ENCODE results near the gene EPC2. TPM values are rescaled to one million over a fixed set of nuclear protein-coding genes. Genes with fewer than 3 reads are reported as not detected.

EPC2 gene
- total RNA-seq, 2 experiments from 2014 or later: 12.8 to 26.3 TPM

DNA sequence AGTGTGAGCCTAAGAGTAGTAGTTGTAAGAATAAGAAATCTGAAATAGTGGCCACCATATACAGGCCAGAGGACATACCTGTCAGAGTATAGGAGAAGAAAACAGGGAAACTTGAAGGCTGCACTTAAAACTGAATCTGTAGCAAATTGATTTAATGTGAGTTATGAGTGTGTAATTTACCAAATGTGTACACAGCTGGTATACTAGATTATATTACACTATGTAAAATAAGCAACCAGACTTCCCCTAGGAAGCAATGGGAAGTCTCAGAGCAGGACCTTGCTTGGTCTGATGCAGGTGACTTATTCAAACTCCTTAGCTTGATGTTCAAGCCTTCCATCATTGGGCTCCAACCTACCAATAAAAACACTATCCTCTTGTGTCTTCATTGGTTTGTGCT, 17.3 kb upstream of the EPC2 start:
- H4K20me1 ChIP-seq (ENCODE audit: insufficient read depth, low read length): no peaks in the 10 kb centered on the region
- no peaks in the 10 kb centered on the region for H3K36me3 ChIP-seq (ENCODE audit: insufficient read depth, low read length)
- no TSS peak for BruUV-seq (replicated peaks)
- intact Hi-C loops (cut with micrococcal nuclease; ENCODE audit: unreplicated experiment): no loop called here
- CTCF ChIA-PET (ENCODE audit: unreplicated experiment): no interaction called here
- no peaks in the 10 kb centered on the region for H3K4me1 ChIP-seq (ENCODE audit: insufficient read depth, low read length, poor library complexity, severe bottlenecking)
- H2AFZ ChIP-seq (ENCODE audit: low read length): no peak overlapping the region
- no peaks in the 10 kb centered on the region for H3K9me3 ChIP-seq (ENCODE audit: low read length)
- no peak for DNase-seq (ENCODE audit: low spot score)
- H3K9me2 ChIP-seq (ENCODE audit: insufficient read depth, low read length): no peaks in the 10 kb centered on the region
- no peak overlapping the region for H3K4me2 ChIP-seq (ENCODE audit: low read length)
- POLR2A ChIA-PET: interaction anchor here (0.6 to 0.8 kb wide), 2 partner anchors 11 to 15 kb away, joined by 3 read pairs; no protein-coding TSS in a partner anchor
- no peaks in the 10 kb centered on the region for H3K79me2 ChIP-seq (ENCODE audit: insufficient read depth, low read depth, low read length)
- no peak overlapping the region for H3K4me3 ChIP-seq (ENCODE audit: low read depth, low read length, poor library complexity, severe bottlenecking)
- TF ChIP-seq, protein P1, sequence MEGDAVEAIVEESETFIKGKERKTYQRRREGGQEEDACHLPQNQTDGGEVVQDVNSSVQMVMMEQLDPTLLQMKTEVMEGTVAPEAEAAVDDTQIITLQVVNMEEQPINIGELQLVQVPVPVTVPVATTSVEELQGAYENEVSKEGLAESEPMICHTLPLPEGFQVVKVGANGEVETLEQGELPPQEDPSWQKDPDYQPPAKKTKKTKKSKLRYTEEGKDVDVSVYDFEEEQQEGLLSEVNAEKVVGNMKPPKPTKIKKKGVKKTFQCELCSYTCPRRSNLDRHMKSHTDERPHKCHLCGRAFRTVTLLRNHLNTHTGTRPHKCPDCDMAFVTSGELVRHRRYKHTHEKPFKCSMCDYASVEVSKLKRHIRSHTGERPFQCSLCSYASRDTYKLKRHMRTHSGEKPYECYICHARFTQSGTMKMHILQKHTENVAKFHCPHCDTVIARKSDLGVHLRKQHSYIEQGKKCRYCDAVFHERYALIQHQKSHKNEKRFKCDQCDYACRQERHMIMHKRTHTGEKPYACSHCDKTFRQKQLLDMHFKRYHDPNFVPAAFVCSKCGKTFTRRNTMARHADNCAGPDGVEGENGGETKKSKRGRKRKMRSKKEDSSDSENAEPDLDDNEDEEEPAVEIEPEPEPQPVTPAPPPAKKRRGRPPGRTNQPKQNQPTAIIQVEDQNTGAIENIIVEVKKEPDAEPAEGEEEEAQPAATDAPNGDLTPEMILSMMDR (conservative IDR thresholded peaks at IDR 0.05; ENCODE audit: low read length): no peak
- TF ChIP-seq EZH2phosphoT487 (IDR thresholded peaks at IDR 0.05; ENCODE audit: borderline replicate concordance, low read depth, low read length): no peak
- H3K27ac ChIP-seq (ENCODE audit: low read depth, low read length, poor library complexity, severe bottlenecking): no peak overlapping the region

DNA sequence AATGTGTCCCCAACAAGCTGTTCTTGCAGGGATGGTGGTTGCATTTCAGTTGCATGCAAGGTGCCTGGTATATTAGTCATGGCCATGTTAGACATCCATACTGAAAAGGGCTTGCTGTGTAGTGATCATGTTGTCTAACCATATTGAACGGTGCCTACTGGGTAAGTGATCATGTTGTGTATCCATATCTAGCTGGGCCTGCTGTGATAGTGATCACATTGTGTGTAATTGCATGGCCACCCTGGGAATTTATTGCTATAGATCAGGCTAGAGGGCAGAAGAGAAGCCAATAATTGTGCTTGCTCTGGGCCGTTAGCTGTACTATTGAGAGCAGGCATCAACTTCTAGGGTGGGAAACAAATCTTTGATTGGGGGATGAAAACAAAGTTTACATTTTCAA, 9.8 kb upstream of the EPC2 start:
- TF ChIP-seq, protein P1 (conservative IDR thresholded peaks at IDR 0.05; ENCODE audit: low read length): no peak
- TF ChIP-seq EZH2phosphoT487 (IDR thresholded peaks at IDR 0.05; ENCODE audit: borderline replicate concordance, low read depth, low read length): no peak
- CTCF ChIA-PET (ENCODE audit: unreplicated experiment): no interaction called here
- Histone ChIP-seq H3K4me1 (ENCODE audit: insufficient read depth, low read length, poor library complexity, severe bottlenecking) (no peaks in the 10 kb centered on the region), H2AFZ (ENCODE audit: low read length) (no peak overlapping the region), H3K9me2 (ENCODE audit: insufficient read depth, low read length) (no peaks in the 10 kb centered on the region), H4K20me1 (ENCODE audit: insufficient read depth, low read length) (no peaks in the 10 kb centered on the region), H3K36me3 (ENCODE audit: insufficient read depth, low read length) (no peaks in the 10 kb centered on the region), H3K27ac (ENCODE audit: low read depth, low read length, poor library complexity, severe bottlenecking) (no peak overlapping the region), H3K4me2 (ENCODE audit: low read length) (no peak overlapping the region), H3K79me2 (ENCODE audit: insufficient read depth, low read depth, low read length) (no peaks in the 10 kb centered on the region), H3K9me3 (ENCODE audit: low read length) (no peaks in the 10 kb centered on the region), H3K4me3 (ENCODE audit: low read depth, low read length, poor library complexity, severe bottlenecking) (no peak overlapping the region)
- BruUV-seq (replicated peaks): no TSS peak
- intact Hi-C loops (cut with micrococcal nuclease; ENCODE audit: unreplicated experiment): no loop called here
- POLR2A ChIA-PET: interaction anchor here (1.4 kb wide), 1 partner anchor 20 kb away, joined by 3 read pairs; no protein-coding TSS in a partner anchor
- DNase-seq (ENCODE audit: low spot score): no peak

DNA sequence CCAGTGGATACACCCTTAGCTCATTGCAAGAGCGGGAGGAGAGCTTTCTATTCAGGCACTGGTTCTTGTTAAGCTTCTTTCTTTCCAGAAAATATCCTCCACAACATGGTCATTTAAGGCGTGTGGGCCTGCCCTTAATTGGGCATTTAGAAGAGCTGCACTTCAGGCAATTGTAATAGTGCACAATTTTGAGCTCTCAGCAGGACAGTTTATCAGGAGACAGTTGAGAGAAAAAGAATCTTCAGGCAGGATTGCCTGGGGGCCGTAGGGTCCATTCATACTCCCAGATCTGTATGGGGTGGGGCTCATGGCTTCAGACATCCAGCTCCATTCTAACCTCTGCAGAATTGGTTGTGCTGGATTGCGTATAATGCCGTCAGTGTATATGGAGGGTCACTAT, 6.0 kb upstream of the EPC2 start:
- H2AFZ ChIP-seq (ENCODE audit: low read length): no peak overlapping the region
- H4K20me1 ChIP-seq (ENCODE audit: insufficient read depth, low read length): no peaks in the 10 kb centered on the region
- no peaks in the 10 kb centered on the region for H3K9me3 ChIP-seq (ENCODE audit: low read length)
- H3K36me3 ChIP-seq (ENCODE audit: insufficient read depth, low read length): no peaks in the 10 kb centered on the region
- H3K4me2 ChIP-seq (ENCODE audit: low read length): no peak overlapping the region
- ChIA-PET POLR2A (no interaction called here), CTCF (ENCODE audit: unreplicated experiment) (no interaction called here)
- H3K4me1 ChIP-seq (ENCODE audit: insufficient read depth, low read length, poor library complexity, severe bottlenecking): peaks cover 9% of the 10 kb centered on the region
- no peak overlapping the region for H3K27ac ChIP-seq (ENCODE audit: low read depth, low read length, poor library complexity, severe bottlenecking)
- intact Hi-C loops (cut with micrococcal nuclease; ENCODE audit: unreplicated experiment): no loop called here
- H3K79me2 ChIP-seq (ENCODE audit: insufficient read depth, low read depth, low read length): no peaks in the 10 kb centered on the region
- no TSS peak for BruUV-seq (replicated peaks)
- H3K4me3 ChIP-seq (ENCODE audit: low read depth, low read length, poor library complexity, severe bottlenecking): no peak overlapping the region
- DNase-seq (ENCODE audit: low spot score): no peak
- no peak for TF ChIP-seq EZH2phosphoT487 (IDR thresholded peaks at IDR 0.05; ENCODE audit: borderline replicate concordance, low read depth, low read length)
- TF ChIP-seq, protein P1 (conservative IDR thresholded peaks at IDR 0.05; ENCODE audit: low read length): no peak
- no peaks in the 10 kb centered on the region for H3K9me2 ChIP-seq (ENCODE audit: insufficient read depth, low read length)
